ENCODE measurements around the gene NDUFB4.

DNA sequence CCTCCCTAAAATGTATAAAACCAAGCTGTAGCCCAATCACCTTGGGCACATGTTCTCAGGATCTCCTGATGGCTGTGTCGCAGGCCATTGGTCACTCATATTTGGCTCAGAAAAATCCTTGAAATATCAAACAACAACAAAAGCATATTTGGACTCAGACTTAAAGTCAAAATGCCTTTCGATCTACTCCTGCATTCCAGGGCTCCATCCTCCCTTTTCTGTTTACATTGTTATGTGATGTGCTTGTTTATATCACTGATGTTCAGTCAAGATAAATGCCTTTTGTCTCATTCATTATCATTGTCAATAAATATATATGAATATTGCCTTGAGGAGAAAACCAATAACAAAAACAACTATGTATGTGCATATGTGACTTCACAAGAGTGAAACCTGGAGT lies 54.2 kb downstream of the NDUFB4 start:
- TF ChIP-seq POLR2A (IDR thresholded peaks at IDR 0.05) (no peak), POLR2AphosphoS5 (IDR thresholded peaks at IDR 0.05) (no peak)
- TF ChIP-seq, protein P1, sequence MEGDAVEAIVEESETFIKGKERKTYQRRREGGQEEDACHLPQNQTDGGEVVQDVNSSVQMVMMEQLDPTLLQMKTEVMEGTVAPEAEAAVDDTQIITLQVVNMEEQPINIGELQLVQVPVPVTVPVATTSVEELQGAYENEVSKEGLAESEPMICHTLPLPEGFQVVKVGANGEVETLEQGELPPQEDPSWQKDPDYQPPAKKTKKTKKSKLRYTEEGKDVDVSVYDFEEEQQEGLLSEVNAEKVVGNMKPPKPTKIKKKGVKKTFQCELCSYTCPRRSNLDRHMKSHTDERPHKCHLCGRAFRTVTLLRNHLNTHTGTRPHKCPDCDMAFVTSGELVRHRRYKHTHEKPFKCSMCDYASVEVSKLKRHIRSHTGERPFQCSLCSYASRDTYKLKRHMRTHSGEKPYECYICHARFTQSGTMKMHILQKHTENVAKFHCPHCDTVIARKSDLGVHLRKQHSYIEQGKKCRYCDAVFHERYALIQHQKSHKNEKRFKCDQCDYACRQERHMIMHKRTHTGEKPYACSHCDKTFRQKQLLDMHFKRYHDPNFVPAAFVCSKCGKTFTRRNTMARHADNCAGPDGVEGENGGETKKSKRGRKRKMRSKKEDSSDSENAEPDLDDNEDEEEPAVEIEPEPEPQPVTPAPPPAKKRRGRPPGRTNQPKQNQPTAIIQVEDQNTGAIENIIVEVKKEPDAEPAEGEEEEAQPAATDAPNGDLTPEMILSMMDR (IDR thresholded peaks at IDR 0.05), result no peak
